T-cell (primary cell): ENCODE data around the gene SPECC1. TPM values are rescaled to one million over a fixed set of nuclear protein-coding genes. Genes with fewer than 3 reads are reported as not detected.

Experiments
- ATAC-seq, 4 experiments: fragments of 200-7000 bp in 3 of 4; fragments of 150-1000 bp in 1 of 4; cut with Tn5 transposase; replicated peaks in 1 of 4; 1 replicate in 3 of 4; 2 replicates in 1 of 4; pipeline ENCODE4 v1.10.0; 2021; ENCODE audit warnings: moderate library complexity in 3 of 4, mild to moderate bottlenecking in 2 of 4, moderate number of reproducible peaks in 1 of 4
- CTCF ChIA-PET, 2 donors: fragments of 300-600 bp; sonication (Branson Sonifier 250); formaldehyde crosslinking; loops; one replicate each; lab custom pipeline; 2022; ENCODE audit warnings: antibody characterized with exemption in 2 of 2; lab: Charles Lee
- POLR2A ChIA-PET, 2 donors: fragments of 300-600 bp; sonication (Branson Sonifier 250); formaldehyde crosslinking; loops; one replicate each; lab custom pipeline; 2022; ENCODE audit warnings: antibody characterized with exemption in 2 of 2; lab: Charles Lee
- DNase-seq, 35 experiments: peaks; one replicate each; pipeline versions ENCODE4 v3.0.0 to v3.0.0-alpha.2; 2013 to 2023
- H3K27ac ChIP-seq: one replicate; pipeline ENCODE4 v1.5.1; 2013; ENCODE audit warnings: low read length
- H3K27me3 ChIP-seq, 2 experiments: replicated peaks in 1 of 2; 1 replicate in 1 of 2; 2 replicates in 1 of 2; pipeline versions ENCODE4 v1.6.1 to v1.7.0; 2013; ENCODE audit warnings: low read length in 1 of 2, mixed read lengths in 1 of 2; ENCODE audit not compliant: control insufficient read depth in 2 of 2, insufficient read depth in 2 of 2; ENCODE audit errors: extremely low read depth in 1 of 2
- H3K36me3 ChIP-seq, 2 donors: 1 replicate in 1 of 2; 2 replicates in 1 of 2; pipeline versions ENCODE4 v1.6.1 to v1.7.0; 2013; ENCODE audit warnings: low read length in 1 of 2; ENCODE audit not compliant: control insufficient read depth in 2 of 2, insufficient read depth in 1 of 2; ENCODE audit errors: extremely low read depth in 1 of 2
- H3K4me1 ChIP-seq, 2 experiments: 1 replicate in 1 of 2; 2 replicates in 1 of 2; pipeline versions ENCODE4 v1.6.1 to v1.7.0; 2013; ENCODE audit warnings: low read length in 2 of 2, mixed read lengths in 1 of 2; ENCODE audit not compliant: insufficient read depth in 2 of 2, control insufficient read depth in 1 of 2; ENCODE audit errors: extremely low read depth in 1 of 2
- H3K4me3 ChIP-seq, 2 donors: 1 replicate in 1 of 2; 2 replicates in 1 of 2; pipeline versions ENCODE4 v1.5.1 to v1.7.0; 2013; ENCODE audit warnings: mild to moderate bottlenecking in 2 of 2, low read length in 1 of 2, moderate library complexity in 1 of 2; ENCODE audit not compliant: control insufficient read depth in 1 of 2; ENCODE audit errors: extremely low read depth in 1 of 2
- H3K9me3 ChIP-seq: 2 replicates; pipeline ENCODE4 v1.7.0; 2013
- H3K27ac Mint-ChIP-seq, 2 donors: one replicate each; pipeline ENCODE4 v1.8.0; 2020 to 2021; ENCODE audit warnings: mild to moderate bottlenecking in 2 of 2, mixed read lengths in 2 of 2
- H3K27me3 Mint-ChIP-seq, 2 donors: one replicate each; pipeline ENCODE4 v1.8.0; 2021 to 2022; ENCODE audit warnings: mixed read lengths in 2 of 2
- H3K36me3 Mint-ChIP-seq: one replicate; pipeline ENCODE4 v1.8.0; 2021; ENCODE audit warnings: mixed read lengths
- H3K4me1 Mint-ChIP-seq, 3 donors: one replicate each; pipeline ENCODE4 v1.8.0; 2020 to 2022; ENCODE audit warnings: mixed read lengths in 3 of 3, mild to moderate bottlenecking in 1 of 3
- H3K4me3 Mint-ChIP-seq, 3 donors: one replicate each; pipeline ENCODE4 v1.8.0; 2020 to 2022; ENCODE audit warnings: mild to moderate bottlenecking in 3 of 3, mixed read lengths in 3 of 3, moderate library complexity in 3 of 3
- H3K9me3 Mint-ChIP-seq, 3 donors: one replicate each; pipeline ENCODE4 v1.8.0; 2020 to 2022; ENCODE audit warnings: mixed read lengths in 3 of 3
- WGBS: methylation state at CpG from one replicate; pipeline ENCODE4 v1.1.5; 2013; ENCODE audit warnings: missing lambda C conversion rate; ENCODE audit not compliant: insufficient coverage; 5-methylcytosine and 5-hydroxymethylcytosine counted together
- total RNA-seq, 35 experiments: library from RNA in 6 of 35; stranded (reverse) in 6 of 35; fragments of 120-200 nt in 1 of 35; gene quantifications; one replicate each; pipeline versions ENCODE4 v1.2.1 to v1.2.4 and lab custom pipeline; 2013 to 2026

Gene SPECC1
- total RNA-seq, 5 donors from 2014 or later (not counting 1 experiment from before 2014, with no cell fraction given), result 3.9 to 12.9 (median 6.0) TPM

DNA sequence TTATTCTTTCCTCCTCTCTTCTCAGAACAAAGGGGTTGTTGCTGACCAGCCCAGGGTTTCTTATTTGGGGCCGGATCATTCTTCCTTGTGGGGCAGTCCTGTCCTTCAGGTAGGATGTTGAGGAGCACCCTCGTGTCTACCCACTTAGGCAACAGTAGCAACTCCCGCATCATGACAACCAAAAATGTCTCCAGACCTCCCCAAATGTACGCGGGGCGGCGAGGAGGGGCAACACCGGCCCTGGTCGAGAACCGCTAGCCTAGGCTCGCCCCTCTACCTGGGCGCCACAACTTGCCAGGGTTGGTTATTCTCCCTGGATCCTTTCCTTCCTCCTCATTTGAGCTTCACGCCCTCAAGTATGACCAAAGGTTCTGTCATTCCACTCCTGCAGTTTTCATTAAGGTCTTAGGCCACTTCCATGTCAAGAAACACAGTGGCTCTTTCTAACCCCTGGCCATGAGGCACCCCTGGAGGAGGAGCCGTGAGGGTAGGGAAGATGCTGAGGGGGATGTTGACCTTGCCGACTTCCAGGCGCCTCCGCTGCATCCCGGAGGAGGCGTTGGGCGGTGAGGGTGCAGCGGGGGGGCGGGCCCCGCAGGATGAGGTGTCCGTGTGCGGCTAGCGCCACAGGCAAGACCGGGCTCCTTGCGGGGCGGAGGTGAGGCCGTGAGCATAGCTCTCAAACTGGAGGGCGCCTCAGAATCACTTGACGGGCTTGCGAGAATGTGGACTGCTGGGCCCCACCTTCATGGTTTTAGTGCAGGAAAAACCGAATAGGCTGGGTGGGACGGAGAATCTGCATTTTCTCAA lies 712 bp upstream of the SPECC1 start:
- Histone ChIP-seq H3K27me3 (peaks cover 6 to 35% of the 10 kb centered on the region in 2 experiments), H3K4me3 (peak overlapping the region; percentile 71 to 79), H3K9me3 (no peaks in the 10 kb centered on the region), H3K36me3 (no peaks in the 10 kb centered on the region), H3K27ac (no peak overlapping the region), H3K4me1 (peaks cover 4 to 17% of the 10 kb centered on the region in 2 experiments)
- Mint-ChIP-seq H3K4me3 (peak overlapping the region; percentile 83 to 90 (median 85)), H3K4me1 (peaks cover 0 to 13% (median 13%) of the 10 kb centered on the region in 3 donors), H3K36me3 (no peaks in the 10 kb centered on the region), H3K9me3 (no peaks in the 10 kb centered on the region), H3K27ac (no peak overlapping the region), H3K27me3 (peaks cover 34 to 46% of the 10 kb centered on the region in 2 donors)
- ChIA-PET CTCF (interaction anchor here (0.5 to 1.0 kb wide), 2 partner anchors 15 to 361 kb away, joined by 3 to 4 read pairs; no protein-coding TSS in a partner anchor), POLR2A (no interaction called here)
- WGBS, result 32% methylated on average over 33 of the region's 35 CpGs
- ATAC-seq (peak; percentile 22 to 25 (median 22)), DNase-seq (peak in 3 of 35 experiments; percentile 3 to 19 (median 8))

DNA sequence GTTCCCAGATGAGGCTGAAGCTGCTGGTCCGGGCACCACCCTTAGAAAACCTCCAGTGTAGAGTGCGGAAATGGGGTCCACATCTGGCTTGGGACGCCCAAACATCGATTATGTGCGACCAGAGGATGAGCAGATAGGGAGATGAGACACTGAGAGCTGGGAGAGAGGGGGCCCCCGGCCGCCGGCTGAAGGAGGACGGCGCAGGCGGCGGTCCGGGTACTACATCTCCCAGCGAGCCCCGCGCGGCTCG lies 182 bp upstream of the SPECC1 start:
- ATAC-seq, result peak in 1 of 4 experiments; percentile 35
- POLR2A ChIA-PET, result no interaction called here
- Mint-ChIP-seq H3K27me3 (peaks cover 37 to 51% of the 10 kb centered on the region in 2 donors), H3K27ac (no peak overlapping the region), H3K9me3 (no peaks in the 10 kb centered on the region), H3K4me1 (peaks cover 0 to 13% (median 13%) of the 10 kb centered on the region in 3 donors), H3K36me3 (no peaks in the 10 kb centered on the region), H3K4me3 (peak overlapping the region; percentile 83 to 90 (median 85))
- WGBS, result 0% methylated on average over 18 of the region's 18 CpGs
- no peak overlapping the region for H3K27ac ChIP-seq
- H3K36me3 ChIP-seq, result no peaks in the 10 kb centered on the region
- DNase-seq, result peak in 1 of 35 experiments; percentile 78
- CTCF ChIA-PET, result interaction anchor here (0.5 to 1.0 kb wide), 3 partner anchors 16 to 361 kb away, joined by 3 to 4 read pairs (median 3); no protein-coding TSS in a partner anchor
- peaks cover 6 to 33% of the 10 kb centered on the region in 2 experiments for H3K27me3 ChIP-seq
- peak overlapping the region; percentile 71 to 79 for H3K4me3 ChIP-seq
- no peaks in the 10 kb centered on the region for H3K9me3 ChIP-seq
- H3K4me1 ChIP-seq, result peaks cover 4 to 17% of the 10 kb centered on the region in 2 experiments

DNA sequence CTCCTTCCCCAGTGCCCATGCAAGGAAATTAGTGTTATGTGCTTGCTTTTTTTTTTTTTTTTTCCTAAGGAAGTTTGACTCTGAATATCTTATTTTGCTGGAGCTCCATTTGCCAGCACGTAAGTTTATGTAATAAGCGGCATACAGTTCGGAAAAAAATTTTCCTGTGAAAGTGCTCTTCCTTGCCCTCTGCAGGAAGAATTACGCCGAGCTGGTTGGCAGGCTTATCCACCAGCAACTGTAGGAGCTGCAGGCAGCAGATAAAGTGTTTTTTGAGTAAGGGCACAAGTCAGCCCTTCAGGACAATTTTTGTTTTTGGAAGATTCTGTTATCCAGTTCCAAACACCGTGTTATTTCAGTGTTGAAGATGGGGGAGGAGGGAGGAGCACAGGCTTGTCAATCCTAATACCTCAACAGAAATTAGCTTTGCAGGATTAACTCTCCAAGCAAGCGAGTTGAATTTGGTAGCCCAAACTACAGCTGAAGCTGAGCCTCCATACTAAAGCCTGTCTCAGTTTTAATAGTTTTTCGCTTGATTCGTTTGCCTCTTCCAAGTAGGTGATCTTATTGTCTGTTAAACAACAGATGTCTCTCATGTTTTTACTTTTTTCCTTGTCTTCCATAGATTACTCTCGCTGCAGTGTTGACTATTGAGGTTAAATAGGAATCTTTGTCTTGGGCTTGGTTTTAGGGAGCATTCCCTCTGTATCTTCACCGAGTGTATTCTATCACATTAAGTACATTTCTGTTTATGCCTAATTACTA lies 1.1 kb downstream of the SPECC1 start:
- H3K4me3 Mint-ChIP-seq, result peak overlapping the region; percentile 82 to 84 (median 82)
- POLR2A ChIA-PET, result interaction anchor here in 1 of 2 donors (0.7 kb wide), 1 partner anchor 30 kb away, joined by 3 read pairs; no protein-coding TSS in a partner anchor
- ATAC-seq (no peak), DNase-seq (peak in 2 of 35 experiments; percentile 16 to 56)
- no peaks in the 10 kb centered on the region for H3K9me3 Mint-ChIP-seq
- Histone ChIP-seq H3K4me1 (peaks cover 4 to 17% of the 10 kb centered on the region in 2 experiments), H3K27ac (no peak overlapping the region), H3K27me3 (peaks cover 6 to 26% of the 10 kb centered on the region in 2 experiments), H3K36me3 (no peaks in the 10 kb centered on the region), H3K4me3 (peak overlapping the region; percentile 37 to 79), H3K9me3 (no peaks in the 10 kb centered on the region)
- peaks cover 0 to 13% (median 13%) of the 10 kb centered on the region in 3 donors for H3K4me1 Mint-ChIP-seq
- CTCF ChIA-PET, result interaction anchor here (0.5 to 1.1 kb wide), 9 partner anchors 16 to 1522 kb away, joined by 3 to 8 read pairs (median 6); no protein-coding TSS in a partner anchor
- H3K27ac Mint-ChIP-seq, result peak overlapping the region in 1 of 2 donors; percentile 22
- WGBS, result 5% methylated on average over 4 of the region's 11 CpGs
- H3K27me3 Mint-ChIP-seq, result peaks cover 48 to 55% of the 10 kb centered on the region in 2 donors
- H3K36me3 Mint-ChIP-seq, result no peaks in the 10 kb centered on the region

DNA sequence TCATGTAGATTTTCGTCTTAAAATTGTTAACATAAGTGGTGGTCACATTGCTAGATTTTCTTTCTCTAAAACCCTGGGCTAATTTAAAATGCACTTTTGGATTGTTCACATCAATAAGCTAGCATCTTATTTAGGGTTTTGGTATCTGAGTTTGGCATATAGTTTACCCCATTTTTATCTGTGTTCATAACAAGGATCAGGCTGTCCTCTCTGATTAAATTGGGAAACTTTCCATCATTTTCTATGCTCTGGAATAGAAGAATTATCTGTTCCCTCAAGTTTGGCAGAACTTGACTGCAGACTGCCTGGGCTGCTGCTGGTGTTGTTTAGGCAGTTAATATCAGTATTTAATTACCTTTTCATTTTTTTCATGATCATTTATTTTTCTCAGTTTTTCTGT lies 1.8 kb downstream of the SPECC1 start:
- no CpG with 5 or more reads among the region's 1 CpG for WGBS
- POLR2A ChIA-PET, result no interaction called here
- H3K36me3 Mint-ChIP-seq, result no peaks in the 10 kb centered on the region
- peaks cover 5 to 28% of the 10 kb centered on the region in 2 experiments for H3K27me3 ChIP-seq
- H3K4me1 Mint-ChIP-seq, result peaks cover 0 to 13% (median 13%) of the 10 kb centered on the region in 3 donors
- CTCF ChIA-PET, result no interaction called here
- peaks cover 48 to 53% of the 10 kb centered on the region in 2 donors for H3K27me3 Mint-ChIP-seq
- no peak overlapping the region for H3K27ac Mint-ChIP-seq
- H3K36me3 ChIP-seq, result no peaks in the 10 kb centered on the region
- ATAC-seq, result no peak
- no peaks in the 10 kb centered on the region for H3K9me3 Mint-ChIP-seq
- no peak for DNase-seq
- H3K27ac ChIP-seq, result no peak overlapping the region
- peak overlapping the region; percentile 82 to 84 (median 82) for H3K4me3 Mint-ChIP-seq
- no peaks in the 10 kb centered on the region for H3K9me3 ChIP-seq
- H3K4me3 ChIP-seq, result no peak overlapping the region
- H3K4me1 ChIP-seq, result peaks cover 4 to 17% of the 10 kb centered on the region in 2 experiments

DNA sequence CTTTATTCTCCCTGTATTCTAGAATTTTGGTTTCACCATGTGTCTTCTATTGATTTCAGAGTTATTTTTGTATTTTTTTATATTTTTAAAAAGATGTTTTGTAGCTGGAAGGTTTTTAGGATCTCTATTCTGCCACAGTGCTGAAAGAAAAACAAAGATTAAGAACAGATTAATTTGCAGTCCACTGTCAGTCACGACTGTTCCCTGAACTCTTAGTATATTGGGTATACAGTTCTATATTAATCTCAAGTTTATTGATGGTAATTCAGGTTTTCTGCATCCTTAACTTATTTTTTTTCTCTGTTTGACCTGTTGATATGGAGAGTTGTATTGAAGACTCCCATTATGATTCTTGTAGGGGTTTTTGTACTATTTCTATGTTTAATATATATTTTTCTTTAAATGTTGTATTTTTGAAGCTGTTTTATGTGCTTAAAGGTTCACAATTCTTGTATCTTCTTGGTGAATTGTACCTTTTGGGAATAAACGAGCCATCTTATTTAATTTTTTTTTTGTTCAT lies 2.9 kb downstream of the SPECC1 start:
- peaks cover 0 to 13% (median 13%) of the 10 kb centered on the region in 3 donors for H3K4me1 Mint-ChIP-seq
- no peak overlapping the region for H3K4me3 Mint-ChIP-seq
- peaks cover 4 to 17% of the 10 kb centered on the region in 2 experiments for H3K4me1 ChIP-seq
- no peaks in the 10 kb centered on the region for H3K36me3 Mint-ChIP-seq
- H3K36me3 ChIP-seq, result no peaks in the 10 kb centered on the region
- no peak for DNase-seq
- CTCF ChIA-PET, result interaction anchor here in 1 of 2 donors (1.0 kb wide), 1 partner anchor 61 kb away, joined by 4 read pairs; no protein-coding TSS in a partner anchor
- WGBS, result no CpG with 5 or more reads among the region's 2 CpGs
- ATAC-seq, result no peak
- no peak overlapping the region for H3K27ac ChIP-seq
- H3K9me3 Mint-ChIP-seq, result no peaks in the 10 kb centered on the region
- no peak overlapping the region for H3K27ac Mint-ChIP-seq
- H3K27me3 ChIP-seq, result peaks cover 4 to 34% of the 10 kb centered on the region in 2 experiments
- H3K4me3 ChIP-seq, result no peak overlapping the region
- POLR2A ChIA-PET, result no interaction called here
- no peaks in the 10 kb centered on the region for H3K9me3 ChIP-seq
- peaks cover 44 to 47% of the 10 kb centered on the region in 2 donors for H3K27me3 Mint-ChIP-seq
